ENCODE data around the gene SPR.

SPR gene

DNA sequence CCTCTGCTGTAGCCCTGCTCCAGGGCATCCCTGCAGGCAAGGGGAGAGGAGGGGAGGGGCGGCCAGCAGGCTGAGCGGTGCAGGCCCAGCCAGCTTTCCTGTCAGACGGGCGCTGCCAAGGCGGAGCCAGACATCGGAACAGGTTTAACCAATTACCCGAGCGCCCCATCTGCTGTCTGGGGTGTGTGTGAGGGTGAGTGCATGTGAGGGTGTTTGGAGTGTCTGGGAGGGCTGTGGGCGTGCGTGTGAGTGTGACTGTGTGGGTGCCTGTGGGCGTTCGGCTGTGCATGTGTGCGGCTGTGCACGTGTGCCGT is 50.1 kb downstream of the SPR start:
- no peak overlapping the region for H3K4me3 ChIP-seq (ENCODE audit: low read depth, low read length)
- DNase-seq (ENCODE audit: low read depth): no peak

DNA sequence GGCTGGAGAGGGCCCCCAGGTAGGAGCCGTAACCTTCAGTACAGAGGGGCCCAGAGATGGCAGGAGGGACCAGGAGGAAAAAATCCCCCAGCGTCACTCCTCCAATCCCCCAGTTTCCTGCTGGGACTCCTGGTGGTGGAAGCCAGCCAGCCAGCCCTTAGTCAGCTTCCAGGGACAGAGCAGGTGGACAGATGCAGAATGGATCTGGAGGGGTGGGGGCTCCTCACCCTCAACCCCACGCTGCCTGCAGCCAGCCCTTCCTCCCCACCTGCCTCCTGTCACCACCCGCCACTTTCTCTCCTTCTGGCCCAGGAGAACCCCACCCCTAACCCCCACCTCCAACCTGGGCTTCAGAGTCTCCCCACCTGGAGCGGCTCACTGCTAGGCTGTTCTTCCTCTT is 51.2 kb downstream of the SPR start:
- TF ChIP-seq, protein P1, sequence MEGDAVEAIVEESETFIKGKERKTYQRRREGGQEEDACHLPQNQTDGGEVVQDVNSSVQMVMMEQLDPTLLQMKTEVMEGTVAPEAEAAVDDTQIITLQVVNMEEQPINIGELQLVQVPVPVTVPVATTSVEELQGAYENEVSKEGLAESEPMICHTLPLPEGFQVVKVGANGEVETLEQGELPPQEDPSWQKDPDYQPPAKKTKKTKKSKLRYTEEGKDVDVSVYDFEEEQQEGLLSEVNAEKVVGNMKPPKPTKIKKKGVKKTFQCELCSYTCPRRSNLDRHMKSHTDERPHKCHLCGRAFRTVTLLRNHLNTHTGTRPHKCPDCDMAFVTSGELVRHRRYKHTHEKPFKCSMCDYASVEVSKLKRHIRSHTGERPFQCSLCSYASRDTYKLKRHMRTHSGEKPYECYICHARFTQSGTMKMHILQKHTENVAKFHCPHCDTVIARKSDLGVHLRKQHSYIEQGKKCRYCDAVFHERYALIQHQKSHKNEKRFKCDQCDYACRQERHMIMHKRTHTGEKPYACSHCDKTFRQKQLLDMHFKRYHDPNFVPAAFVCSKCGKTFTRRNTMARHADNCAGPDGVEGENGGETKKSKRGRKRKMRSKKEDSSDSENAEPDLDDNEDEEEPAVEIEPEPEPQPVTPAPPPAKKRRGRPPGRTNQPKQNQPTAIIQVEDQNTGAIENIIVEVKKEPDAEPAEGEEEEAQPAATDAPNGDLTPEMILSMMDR (conservative IDR thresholded peaks at IDR 0.05; ENCODE audit: low read depth, low read length): no peak
- DNase-seq (ENCODE audit: low read depth): no peak
- no peak overlapping the region for H3K4me3 ChIP-seq (ENCODE audit: low read depth, low read length)

More for the DNA sequence above, 50.1 kb downstream of the SPR start:
- TF ChIP-seq, protein P1 (conservative IDR thresholded peaks at IDR 0.05; ENCODE audit: low read depth, low read length): no peak

DNA sequence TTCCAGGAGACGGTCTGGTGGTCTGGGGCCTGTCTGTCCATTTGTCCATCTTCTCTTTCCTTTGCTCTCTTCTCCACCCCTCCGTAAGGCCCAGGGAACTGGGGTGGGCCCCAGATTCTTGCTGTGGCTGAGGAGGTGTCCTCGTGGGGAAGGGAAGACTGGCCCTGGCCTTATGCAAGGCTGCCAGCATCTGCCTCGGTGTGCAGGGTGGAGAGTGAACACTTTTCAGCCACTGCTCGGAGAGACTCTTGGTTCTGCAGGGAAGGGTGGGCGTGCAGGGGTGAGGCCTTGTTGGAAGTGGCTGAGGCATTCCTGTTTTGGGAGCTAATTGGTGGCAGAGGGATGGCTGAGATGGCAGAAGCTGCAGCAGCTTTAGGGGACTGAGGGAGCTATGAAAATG is 53.2 kb downstream of the SPR start:
- DNase-seq (ENCODE audit: low read depth): no peak
- TF ChIP-seq, protein P1 (conservative IDR thresholded peaks at IDR 0.05; ENCODE audit: low read depth, low read length): no peak
- H3K4me3 ChIP-seq (ENCODE audit: low read depth, low read length): no peak overlapping the region

DNA sequence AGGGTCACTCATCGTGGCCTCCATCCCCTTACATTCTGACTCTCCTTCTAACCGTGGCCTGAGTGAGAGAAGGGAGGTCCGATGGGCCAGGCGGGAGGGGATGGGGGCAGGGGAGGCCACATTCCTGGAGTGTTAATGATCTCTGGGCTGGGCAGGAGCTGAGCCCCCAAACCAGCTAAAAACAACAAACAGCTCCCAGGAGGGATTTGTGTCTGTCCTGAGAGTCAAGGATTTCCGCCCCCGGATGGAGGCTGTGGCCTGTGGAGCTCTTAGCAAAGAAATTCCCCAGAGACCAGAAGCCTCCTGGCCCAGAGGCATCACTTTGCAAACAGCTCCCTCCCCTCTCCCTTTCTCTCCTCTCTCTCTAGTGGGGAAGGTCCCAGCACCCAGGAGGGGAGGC is 53.6 kb downstream of the SPR start:
- H3K4me3 ChIP-seq (ENCODE audit: low read depth, low read length): no peak overlapping the region
- DNase-seq (ENCODE audit: low read depth): peak; percentile 70
- TF ChIP-seq, protein P1 (conservative IDR thresholded peaks at IDR 0.05; ENCODE audit: low read depth, low read length): no peak

Data from choroid plexus epithelial cell (primary cell).